ENCODE data around the gene KCNF1.

DNA sequence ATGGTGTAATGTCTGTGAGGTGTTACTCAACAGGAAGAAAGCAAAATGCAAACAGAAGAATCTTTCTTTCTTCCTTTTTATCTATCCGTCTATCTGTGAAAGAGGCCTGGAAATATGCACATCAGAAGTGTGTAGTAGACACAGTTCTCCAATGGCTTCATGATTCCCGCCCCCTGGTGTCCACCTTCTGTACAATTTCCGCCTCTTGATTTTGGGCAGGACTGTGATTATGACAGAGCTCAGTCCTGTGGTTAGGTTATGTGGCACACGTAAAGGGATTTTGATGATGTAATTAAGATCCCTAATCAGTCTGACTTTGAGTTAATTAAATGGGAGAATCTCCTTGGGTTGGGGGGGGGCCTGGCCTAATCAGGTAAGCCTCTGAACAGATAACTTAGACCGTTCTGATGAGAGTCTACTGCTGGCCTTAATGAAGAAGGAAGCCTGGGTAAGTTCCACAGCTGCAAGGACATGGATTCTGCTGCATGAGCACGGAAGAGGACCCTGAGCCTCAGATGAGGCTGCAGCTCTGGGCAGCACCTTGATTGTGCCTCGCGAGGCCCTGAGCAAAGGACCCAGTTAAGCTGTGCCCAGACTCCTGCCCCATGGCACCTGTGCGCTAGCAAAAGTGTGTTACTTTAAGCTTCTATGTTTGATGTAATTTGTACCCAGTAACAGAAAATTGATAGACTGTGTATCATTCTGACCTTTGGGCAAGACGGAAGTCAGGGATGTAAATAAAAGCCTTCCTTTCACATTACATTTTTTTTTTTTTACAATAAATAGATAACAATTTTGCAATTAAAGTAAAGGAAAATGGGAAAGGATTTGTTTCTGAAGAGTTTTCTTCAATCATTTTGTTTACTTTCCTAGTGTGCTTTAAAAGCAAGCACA is 11.3 kb upstream of the KCNF1 start:
- TF ChIP-seq CTCF (IDR thresholded peaks at IDR 0.05; ENCODE audit: poor library complexity, severe bottlenecking) (no peak), EP300 (conservative IDR thresholded peaks at IDR 0.05; ENCODE audit: poor library complexity, severe bottlenecking) (no peak), TAF1 (IDR thresholded peaks at IDR 0.05; ENCODE audit: low read depth) (no peak)
